HG03575 (cell line): ENCODE data around the gene UTP11.
A peak's percentile ranks its signal among the peaks of the same experiment; 100 is the strongest.
"Not testable (repeated sequence)": the region's sequence is repeated elsewhere in the genome, so short reads cannot be mapped to it uniquely, and the experiment has no call there.

Source experiments
- ATAC-seq: cut with Tn5 transposase; IDR thresholded peaks from one replicate; pipeline ENCODE4 v1.9.1; 2021; ENCODE audit not compliant: unreplicated experiment, insufficient number of reproducible peaks, low FRiP score; ENCODE audit errors: extremely low read depth

Gene UTP11, protein sequence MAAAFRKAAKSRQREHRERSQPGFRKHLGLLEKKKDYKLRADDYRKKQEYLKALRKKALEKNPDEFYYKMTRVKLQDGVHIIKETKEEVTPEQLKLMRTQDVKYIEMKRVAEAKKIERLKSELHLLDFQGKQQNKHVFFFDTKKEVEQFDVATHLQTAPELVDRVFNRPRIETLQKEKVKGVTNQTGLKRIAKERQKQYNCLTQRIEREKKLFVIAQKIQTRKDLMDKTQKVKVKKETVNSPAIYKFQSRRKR

DNA sequence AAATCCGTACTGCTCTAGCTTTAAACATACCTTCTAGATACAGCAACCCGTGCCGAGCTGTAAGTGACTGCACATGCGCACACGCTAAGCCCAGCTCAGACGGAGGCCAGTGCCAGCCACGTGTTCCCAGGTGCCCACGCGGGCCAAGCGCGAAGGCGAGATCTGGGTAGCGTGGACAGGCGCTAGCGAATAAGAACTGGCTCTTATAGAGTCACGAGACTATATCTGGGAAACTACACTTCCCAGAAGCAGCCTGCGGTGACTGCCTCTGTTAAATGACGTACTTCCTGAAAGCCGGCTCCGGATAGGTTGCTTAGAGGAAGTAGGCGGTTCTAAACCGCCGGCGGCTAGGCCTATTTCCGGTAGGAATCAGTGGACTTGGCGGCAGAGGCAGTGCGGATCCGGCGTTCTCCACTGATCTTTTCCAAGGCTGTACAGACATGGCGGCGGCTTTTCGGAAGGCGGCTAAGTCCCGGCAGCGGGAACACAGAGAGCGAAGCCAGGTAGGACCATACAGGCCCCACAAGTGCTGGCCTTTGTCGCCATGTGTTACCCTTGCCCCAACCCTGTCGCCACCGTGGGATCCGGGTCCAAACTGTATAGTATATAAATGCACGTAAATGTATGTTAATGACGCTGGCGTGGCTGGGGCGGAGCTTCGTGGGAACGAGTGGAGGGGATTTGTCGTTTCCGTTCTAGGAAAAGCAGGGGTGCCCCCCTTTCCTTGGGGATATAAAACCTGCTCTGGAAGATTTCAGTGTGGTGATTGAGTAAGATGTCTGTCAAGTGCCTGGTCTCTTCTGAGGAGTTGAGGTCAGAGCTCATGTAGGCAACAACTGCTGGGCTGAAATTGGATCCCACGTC, at the start of gene UTP11:
Gene UTP11, plus strand, starts transcription at position 372 of the 864 bp plus-strand sequence. Its CDS starts 69 bp downstream, at position 441.
- ATAC-seq = peak; percentile 79

DNA sequence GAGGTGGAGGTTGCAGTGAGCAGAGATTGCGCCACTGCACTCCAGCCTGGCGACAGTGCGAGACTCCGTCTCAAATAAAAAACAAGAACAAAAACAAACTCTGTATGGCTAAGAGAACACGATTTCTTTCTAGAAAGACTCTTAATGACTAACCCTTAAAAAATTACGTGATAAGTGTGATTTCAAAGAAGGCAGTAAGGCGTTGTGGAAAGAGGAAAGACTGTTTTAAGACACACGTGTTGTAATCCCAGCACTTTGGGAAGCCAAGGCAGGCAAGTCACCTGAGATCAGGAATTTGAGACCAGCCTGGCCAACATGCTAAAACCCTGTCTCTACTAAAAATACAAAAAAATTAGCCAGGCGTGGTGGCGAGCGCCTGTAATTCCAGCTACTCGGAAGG, 48.4 kb upstream of the UTP11 start:
- not testable (repeated sequence) for ATAC-seq

DNA sequence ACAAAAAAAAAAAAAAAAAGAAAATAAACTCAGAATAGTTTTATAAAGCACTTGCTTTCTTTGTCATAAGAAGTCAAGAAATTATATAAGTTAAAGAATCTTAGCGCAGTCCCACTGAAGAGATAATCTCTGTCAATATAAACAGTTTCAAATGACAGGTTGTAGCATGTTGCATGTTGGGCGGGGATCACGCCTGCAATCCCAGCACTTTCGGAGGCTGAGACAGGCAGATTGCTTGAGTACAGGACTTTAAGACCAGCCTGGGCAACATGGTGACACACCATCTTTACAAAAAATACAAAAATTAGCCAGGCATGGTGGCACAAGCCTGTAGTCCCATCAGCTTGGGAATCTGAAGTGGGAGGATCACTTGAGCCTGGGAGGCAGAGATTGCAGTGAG, 47.2 kb upstream of the UTP11 start:
- ATAC-seq = no peak

DNA sequence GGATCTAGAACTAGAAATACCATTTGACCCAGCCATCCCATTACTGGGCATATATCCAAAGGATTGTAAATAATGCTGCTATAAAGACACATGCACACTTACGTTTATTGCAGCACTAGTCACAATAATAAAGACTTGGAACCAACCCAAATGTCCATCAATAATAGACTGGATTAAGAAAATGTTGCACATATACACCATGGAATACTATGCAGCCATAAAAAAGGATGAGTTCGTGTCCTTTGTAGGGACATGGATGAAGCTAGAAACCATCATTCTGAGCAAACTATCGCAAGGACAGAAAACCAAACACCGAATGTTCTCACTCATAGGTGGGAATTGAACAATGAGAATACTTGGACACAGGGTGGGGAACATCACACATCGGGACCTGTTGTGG, 38.9 kb upstream of the UTP11 start:
- not testable (repeated sequence) for ATAC-seq

DNA sequence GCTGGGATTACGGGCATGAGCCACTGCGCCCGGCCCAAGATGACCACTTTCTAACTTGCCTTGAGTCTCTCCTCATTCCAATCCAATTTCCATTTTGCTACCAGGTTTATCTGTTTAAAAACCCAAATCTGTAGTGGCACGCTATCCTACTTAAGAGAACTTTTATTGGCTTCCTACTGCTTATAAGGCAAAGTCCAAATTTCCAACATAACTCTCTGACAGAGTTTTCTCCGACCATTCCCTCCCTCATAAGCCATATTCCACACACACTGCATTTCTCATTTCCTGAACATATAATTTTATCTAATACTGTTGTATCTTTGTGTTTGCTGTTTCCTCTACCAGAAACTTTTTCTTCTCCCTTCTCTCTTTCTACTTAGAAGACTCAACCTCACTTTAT, 38.0 kb upstream of the UTP11 start:
- ATAC-seq = no peak

DNA sequence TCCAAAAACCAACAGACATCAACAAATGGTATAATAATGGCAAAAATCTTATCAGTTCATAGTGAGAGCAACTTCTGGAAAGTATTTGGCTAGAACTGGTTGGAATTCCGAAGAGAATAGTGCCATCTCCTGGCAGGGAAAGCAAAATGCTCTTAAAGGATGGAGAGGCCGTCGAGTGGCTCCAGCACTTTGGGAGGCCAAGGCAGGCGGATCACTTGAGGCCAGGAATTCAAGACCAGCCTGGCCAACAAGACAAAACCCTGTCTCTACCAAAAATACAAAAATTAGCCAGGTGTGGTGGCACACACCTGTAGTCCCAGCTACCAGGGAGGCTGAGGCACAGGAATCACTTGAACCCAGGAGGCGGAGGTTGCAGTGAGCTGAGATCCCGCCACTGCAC, 37.5 kb upstream of the UTP11 start:
- ATAC-seq = not testable (repeated sequence)

DNA sequence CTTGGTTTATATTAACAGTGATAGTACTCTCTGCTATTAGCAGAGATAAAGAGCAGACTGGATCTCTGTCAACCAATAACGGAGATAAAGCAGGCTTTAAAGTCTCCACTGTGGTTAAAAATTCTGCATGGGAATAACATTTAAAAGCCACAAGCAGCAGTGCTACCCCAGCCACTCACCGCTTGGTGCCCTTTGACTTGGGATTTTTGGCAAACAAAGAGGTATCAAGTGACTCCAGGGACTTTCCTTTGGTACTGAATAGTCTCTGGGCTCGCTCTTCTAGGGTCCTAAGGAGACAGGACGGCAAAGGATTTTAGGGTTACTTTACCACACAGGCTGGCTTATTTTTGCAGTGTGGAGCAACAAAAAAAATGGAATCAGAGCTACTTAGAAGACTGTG, 34.0 kb upstream of the UTP11 start:
- no peak for ATAC-seq

DNA sequence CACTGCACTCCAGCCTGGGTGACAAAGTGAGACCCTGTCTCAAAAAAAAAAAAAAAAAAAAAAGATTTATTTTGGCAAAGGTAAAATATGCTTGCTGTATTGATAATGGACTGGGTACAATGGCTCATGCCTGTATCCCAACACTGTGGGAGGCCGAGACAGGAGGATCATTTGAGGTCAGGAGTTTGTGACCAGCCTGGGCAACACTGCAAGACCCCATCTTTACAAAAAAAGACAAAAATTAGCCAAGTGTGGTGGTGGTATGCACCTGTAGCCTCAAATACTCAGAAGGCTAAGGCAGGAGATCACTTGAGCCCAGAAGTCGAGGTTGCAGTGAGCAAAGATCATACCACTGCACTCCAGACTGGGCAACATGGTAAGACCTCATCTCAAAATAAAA, 29.0 kb upstream of the UTP11 start:
- no peak for ATAC-seq

DNA sequence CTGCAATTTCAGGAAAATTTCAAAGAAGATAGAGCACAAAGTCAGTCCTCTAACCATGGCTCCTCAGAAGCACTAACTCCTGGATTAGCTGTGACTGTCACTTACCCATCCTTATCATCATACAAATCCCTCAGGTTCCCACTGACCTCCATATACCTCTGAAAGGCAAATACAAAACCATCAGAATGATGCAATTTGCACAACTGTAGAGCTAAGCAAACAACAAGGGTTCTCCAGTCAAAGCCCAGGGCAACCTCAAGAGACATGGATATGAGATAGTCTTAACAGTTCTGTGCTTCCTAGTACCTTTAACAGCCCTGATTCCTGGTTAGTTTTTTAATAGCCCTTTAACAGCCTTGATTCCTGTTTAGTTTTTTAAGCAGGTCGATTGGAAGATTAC, 24.9 kb upstream of the UTP11 start:
- ATAC-seq = no peak

DNA sequence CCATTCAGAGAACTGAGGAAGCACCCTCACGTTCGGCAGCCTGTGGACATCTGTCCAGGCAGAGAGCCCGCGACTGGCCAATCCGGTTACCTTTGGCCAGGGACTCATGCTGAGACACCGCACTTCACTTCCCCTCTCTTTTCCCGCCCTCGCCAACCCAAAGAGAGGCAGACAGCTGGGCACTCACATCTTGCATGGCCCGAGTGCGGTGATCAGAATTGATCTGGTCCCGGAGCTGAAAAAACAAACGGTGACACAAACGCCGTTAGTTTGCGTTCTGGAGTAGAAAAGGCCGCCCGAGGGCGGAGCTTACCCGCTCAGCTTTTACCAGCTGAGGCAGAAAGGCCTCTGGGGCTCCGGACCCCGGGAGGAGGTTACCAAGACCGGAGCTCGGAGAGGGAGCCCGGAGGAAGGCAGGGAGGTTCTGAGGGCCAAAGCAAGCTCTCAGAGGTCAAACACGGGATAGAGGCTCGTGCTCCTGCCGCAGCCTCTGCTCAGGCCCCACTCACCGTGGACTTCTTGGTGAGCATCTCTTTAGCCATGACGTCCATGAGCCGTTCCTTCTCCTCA, 23.1 kb upstream of the UTP11 start:
- ATAC-seq = no peak

DNA sequence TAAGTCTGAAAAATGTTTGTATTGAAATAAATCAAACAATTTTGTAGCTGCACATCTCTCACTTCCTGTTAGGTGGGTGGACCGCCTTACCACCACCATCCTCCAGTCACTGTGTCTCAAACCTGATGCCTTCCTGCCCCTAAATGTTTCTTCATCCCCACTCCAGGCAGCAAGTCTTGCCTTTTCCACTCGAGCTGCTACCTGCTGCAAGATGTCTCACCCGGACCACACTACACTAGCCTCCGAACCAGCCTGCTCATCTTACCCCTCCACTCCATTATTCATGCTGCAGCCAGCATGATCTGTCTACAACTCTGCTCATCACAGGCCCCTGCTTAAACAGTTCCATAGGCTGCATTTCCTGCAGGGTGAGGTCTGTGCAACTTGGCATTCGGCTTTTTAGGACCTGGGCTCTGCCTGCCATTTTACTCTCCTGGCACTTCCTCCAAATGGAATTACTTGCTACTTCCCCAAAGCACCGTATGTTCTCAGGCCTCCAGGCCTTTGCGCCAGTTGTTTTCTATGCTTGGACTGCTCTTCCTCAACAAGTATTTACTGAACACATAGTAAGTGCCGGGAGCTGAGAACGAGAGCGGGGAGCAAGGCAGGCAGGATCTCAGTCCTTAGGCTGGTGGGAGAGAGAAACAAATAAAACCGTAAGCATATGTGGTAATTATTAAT, 17.5 kb upstream of the UTP11 start:
- no peak for ATAC-seq

DNA sequence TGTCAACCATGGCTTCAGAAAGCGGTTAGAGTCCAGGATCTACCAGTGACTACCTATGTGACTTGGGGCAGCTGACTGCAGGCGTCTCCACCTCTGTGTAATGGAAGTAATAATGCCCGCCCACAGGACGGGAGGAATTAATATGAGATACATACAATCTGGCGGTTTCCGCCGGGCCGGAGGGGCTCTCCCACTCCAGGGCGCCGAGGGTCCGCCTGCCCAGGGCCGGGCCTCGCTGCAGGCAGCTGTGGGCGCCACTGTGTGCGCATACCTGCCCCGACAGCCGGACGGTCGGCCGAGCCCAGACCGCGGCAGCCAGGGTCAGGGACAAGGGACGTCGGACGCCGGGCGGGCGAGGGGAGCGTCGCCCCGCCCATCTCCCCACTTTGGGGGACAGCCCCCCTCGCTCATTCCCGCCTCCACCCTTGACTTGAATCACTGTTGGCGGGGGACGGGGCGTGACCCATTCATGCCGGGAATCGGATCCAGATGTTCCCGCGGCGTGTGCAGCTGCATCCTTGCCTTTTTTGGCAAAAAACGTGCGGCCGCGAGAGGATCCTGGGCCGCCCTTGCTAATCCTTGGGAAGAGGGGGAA, 16.7 kb upstream of the UTP11 start:
- no peak for ATAC-seq

DNA sequence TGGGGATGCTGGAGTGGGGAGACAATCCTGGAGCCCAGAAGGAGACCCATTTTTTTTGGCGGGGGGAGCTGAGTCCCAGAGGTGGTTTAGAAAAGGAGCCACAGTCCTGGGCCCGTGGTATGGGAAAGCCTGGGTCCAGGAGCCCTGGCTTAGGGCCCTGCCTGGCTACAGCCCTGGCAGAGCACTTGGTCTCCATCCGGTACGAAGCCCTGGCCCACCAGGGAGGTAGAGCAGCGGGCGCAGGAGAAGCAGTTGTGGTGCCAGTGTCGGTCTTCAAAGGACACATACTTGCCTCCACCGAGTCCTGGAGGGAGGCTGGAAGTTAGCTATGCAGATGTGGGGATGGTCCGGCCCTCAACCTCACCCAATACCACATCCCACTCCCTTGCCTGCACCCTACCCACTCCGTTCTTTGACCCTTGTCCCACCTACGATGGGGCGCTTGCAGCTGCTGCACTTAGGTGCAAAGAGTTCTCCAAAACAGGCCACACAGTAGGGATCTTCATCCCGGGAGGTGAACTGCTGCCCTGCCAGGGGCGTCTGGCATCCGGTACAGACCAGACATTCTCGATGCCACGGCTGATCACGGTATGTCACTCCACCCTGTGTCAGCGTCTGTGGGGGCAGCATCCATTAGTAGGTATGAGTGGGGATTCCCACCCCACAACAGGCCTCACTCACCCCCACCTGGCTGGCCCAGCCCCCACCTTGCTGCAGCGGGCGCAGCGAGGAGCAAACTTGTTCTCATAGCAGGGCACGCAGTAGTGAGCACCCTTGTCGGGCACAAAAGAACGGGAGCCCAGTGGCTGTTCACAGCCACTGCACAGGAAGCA, 15.1 kb upstream of the UTP11 start:
- no peak for ATAC-seq

DNA sequence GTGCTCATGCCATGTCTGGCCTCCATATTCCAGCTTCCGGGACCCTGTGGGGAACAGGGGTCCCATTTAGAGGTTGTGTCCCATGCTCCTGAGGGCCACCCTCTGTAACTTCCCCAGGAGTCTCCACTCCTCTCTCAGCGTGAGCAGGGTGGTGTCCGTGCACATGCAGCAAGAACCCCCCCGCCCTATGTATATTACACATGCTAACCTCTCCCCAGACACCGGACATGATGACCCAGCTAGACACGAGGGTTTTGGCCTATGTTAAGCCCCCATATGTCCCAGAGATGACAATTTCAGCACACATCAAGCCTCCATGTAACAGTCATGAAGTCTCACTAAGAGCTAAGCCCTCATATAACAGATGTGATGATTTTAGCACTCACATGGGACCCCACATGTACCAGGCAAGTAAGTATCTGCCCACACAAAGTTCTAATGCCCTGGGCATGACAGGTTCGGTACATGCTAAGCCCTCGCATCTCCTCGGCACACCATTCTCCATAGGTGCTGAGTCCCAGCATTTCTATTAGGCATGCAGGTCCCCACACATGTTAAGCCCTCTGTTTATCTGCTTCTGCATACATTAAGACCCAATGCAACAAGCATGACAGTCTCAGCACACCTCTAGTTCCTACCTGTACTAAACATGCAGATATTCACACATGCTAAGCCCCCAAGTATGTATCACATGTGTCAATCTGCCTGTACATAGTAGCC, 14.3 kb upstream of the UTP11 start:
- ATAC-seq = no peak

DNA sequence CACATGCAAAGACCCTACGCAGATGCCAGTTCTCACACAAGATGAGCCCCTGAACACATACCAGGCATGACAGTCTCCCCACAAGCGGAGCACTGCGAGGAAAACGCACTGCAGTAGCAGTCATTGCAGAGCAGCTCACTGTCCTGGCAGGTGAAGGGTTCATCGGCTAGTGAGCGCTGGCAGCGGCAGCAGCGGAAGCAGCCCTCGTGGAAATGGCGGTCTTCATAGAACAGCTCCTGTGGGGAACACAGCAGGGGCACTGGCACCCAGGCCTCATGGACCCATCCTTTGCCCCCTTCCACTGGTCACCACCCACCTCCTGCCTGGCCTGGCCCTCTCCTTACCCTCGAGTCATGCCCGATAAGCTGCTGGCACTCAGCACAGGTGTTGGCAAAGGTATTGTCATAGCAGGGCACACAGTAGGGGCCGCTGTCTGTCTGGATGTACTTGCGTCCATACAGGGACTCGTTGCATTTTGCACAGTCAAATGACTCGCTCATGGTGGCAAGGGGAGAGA, 13.6 kb upstream of the UTP11 start:
- ATAC-seq = no peak

DNA sequence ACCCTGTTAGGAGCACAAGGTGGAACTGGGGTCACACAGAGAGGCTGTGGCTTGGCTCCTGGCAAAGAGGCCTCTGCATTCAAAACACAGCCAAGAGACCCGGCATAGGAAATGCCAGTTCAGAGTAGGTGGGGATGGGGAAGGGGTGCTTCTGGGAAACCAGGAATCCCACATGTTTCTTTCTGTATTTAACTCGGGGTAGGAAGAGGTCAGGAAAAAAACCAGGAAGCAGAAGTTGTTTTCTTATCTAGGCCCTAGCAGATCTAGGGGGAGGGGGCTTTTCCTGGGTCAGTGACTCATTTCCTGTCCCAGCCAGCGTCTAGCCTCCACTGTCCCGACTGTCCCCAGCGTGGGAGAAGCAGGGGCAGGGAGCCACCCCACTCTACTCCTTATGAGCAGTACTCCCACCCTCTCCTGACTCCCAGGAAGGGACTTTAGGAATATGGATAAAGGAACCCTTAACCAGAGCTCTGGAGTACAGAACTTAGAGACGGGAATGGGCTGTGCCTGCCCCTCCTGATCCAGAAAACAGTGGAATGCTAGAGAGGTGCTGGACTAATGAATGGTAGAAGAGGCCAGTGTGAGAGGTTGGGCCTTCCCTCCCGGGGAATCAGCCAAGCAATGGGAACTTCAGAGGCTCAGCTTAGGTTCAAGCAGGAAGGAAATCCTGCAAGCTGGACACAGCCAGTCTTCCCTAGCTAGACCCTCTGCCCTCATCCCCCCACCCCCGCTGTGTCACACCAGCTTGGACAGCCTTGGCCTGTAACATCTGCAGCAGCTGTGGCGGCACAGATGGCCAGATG, 12.9 kb upstream of the UTP11 start:
- ATAC-seq = no peak

DNA sequence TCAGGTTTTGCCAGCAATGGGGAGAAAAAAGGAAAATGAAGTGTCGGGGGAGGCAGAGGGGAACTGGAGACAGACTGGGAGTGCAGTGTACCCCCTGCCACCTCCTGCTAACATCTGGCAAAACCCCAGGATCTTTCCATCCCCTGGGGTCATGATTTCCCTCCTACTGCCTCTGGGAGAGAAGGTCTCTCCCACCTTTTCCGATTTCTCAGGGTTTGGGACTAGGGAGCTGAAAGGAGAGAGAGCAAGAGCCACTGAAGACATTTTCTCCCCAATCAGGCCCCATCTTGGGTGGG, 12.4 kb upstream of the UTP11 start:
- no peak for ATAC-seq
